GM21723 (cell line): ENCODE results near the gene MSMO1.

ENCODE experiments used
- ATAC-seq: cut with Tn5 transposase; IDR thresholded peaks from one replicate; pipeline ENCODE4 v1.9.1; 2021; ENCODE audit warnings: mild to moderate bottlenecking, moderate library complexity; ENCODE audit not compliant: unreplicated experiment

The MSMO1 gene

GRCh38 chr4:165359506-165359905, 32.0 kb downstream of the MSMO1 start:
- ATAC-seq, result no peak

- no peak for ATAC-seq
Measured at GRCh38 chr4:165360041-165360695, 32.7 kb downstream of the MSMO1 start.

GRCh38 chr4:165360985-165361670, 33.7 kb downstream of the MSMO1 start:
- ATAC-seq, result no peak

- ATAC-seq, result no peak
Measured at GRCh38 chr4:165361810-165362209, 34.3 kb downstream of the MSMO1 start.

GRCh38 chr4:165364452-165365080, 37.1 kb downstream of the MSMO1 start:
- no peak for ATAC-seq

GRCh38 chr4:165367040-165367439, 39.6 kb downstream of the MSMO1 start:
- ATAC-seq, result no peak

- ATAC-seq, result no peak
Measured at GRCh38 chr4:165368114-165368513, 40.6 kb downstream of the MSMO1 start.

GRCh38 chr4:165368567-165368966, 41.1 kb downstream of the MSMO1 start:
- ATAC-seq, result no peak

GRCh38 chr4:165369522-165369921, 42.1 kb downstream of the MSMO1 start:
- ATAC-seq, result no peak

- ATAC-seq, result no peak
Measured at GRCh38 chr4:165370530-165370929, 43.1 kb downstream of the MSMO1 start.

GRCh38 chr4:165375465-165375864, 48.0 kb downstream of the MSMO1 start:
- no peak for ATAC-seq

- no peak for ATAC-seq
Measured at GRCh38 chr4:165378398-165378744, 50.9 kb downstream of the MSMO1 start.

GRCh38 chr4:165378745-165379677, 51.5 kb downstream of the MSMO1 start, which contains the start of gene CPE:
CPE (plus strand) TSS chr4:165379008; CDS start chr4:165379222, 214 bp downstream.
- peak; percentile 92 for ATAC-seq

- no peak for ATAC-seq
Measured at GRCh38 chr4:165379678-165380064, 52.2 kb downstream of the MSMO1 start.

- no peak for ATAC-seq
Measured at GRCh38 chr4:165380805-165381204, 53.3 kb downstream of the MSMO1 start.

- ATAC-seq, result no peak
Measured at GRCh38 chr4:165381821-165382373, 54.4 kb downstream of the MSMO1 start.

GRCh38 chr4:165382640-165383039, 55.2 kb downstream of the MSMO1 start:
- no peak for ATAC-seq

GRCh38 chr4:165383591-165384073, 56.2 kb downstream of the MSMO1 start:
- ATAC-seq, result no peak

GRCh38 chr4:165384186-165384585, 56.7 kb downstream of the MSMO1 start:
- ATAC-seq, result no peak

GRCh38 chr4:165384598-165384997, 57.1 kb downstream of the MSMO1 start:
- ATAC-seq, result no peak

GRCh38 chr4:165385126-165385525, 57.7 kb downstream of the MSMO1 start:
- ATAC-seq, result no peak
